NCI-H2029 (cell line): ENCODE data around the gene KRT32.
A peak's percentile ranks its signal among the peaks of the same experiment; 100 is the strongest.

ENCODE experiments used
- DNase-seq: peaks from one replicate; lab custom pipeline; 2025; lab: John Stamatoyannopoulos, UW

Gene KRT32

GRCh38 chr17:41492771-41493170 lies 25.6 kb upstream of the KRT32 start:
- DNase-seq: peak; percentile 16

DNA sequence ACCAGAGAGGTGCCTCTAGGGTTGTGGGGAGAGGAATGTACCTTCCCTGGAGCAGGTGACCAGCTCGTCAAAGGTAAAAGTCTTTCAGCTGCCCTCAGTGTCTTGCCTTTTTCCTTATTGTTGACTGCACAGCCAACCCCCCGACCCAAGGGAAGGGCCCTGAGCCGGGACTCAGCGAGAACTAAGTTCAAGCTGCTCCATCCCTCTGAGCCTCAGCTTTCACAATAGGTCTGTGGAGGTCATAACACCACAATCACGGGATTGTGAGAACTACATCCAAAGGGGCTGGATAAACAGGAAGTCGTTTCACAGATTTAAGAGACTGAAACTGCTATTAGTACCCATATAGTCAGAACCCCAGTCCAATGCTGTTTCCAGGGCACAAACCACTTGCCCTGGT lies 25.2 kb upstream of the KRT32 start:
- DNase-seq: no peak

GRCh38 chr17:41491476-41491875 lies 24.3 kb upstream of the KRT32 start:
- DNase-seq: no peak

DNA sequence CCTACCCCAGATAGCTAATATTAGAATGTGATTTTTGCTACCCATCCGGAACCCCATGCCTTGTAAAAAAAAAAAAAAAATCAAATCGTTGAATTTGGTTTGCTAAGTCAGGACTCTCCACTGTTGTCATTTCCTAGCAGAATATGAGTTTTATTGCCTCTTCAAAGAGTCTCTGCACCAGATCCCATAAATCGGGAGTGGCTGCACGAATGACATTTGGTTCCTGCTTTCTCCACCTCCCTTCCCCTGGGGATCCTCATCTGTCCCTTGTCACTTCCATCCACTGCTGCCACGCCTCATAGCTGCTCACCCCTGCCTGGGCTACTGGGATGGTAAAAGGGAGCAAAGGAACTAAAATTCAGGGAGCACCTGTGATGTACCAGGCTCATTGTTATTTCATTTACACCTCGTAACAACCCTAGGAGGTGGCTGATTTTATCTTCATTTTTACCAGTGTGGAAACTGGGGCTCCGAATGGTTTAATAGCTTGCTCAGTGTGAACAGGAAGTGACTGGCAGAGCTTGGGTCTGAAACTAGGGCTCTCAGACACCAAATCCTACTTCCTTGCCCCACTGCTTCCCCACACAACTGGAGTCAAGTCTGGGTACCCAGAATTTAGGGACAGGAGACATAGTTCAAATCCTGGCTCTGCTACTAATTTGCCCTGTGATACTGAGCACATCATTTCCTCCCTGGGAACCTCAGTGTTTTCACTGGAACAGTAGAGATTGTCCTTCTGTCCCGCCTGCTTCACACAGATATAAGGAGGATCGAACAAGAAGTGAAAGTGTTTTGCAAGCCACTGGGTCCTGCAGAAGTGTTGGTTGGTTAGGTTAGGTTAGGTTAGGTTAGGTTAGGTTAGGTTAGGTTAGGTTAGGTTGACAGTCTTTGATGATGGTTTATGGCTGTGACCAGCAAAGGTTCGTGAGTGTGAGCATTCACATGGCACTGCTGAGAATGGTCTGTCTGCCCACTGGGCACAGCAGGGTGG lies 23.1 kb upstream of the KRT32 start:
- no peak for DNase-seq

DNA sequence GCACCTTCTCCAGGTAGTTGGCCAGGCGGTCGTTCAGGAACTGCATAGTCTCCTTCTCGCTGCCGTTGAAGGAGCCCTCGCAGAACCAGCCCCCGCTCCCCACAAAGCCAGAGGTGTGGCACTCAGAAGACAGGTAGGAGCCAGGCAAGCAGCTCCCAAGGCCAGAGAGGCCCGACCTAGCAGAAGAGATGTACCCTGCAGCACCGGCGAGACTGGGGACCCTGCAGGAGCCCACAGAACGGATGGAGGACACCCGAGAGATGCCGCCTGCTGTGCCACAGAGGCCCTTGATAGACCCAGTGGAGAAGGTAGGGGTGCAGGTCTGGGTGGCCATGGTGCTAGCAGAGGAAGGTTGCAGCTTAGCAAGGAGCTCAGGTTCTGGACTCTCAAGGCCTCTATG lies 22.3 kb upstream of the KRT32 start, which contains the start of gene KRT36:
TSS of gene KRT36 (minus strand) at position 380 of the 400 bp plus-strand sequence. CDS start at position 334, 46 bp downstream.
- no peak for DNase-seq

GRCh38 chr17:41486809-41487530 lies 19.8 kb upstream of the KRT32 start:
- DNase-seq: no peak

DNA sequence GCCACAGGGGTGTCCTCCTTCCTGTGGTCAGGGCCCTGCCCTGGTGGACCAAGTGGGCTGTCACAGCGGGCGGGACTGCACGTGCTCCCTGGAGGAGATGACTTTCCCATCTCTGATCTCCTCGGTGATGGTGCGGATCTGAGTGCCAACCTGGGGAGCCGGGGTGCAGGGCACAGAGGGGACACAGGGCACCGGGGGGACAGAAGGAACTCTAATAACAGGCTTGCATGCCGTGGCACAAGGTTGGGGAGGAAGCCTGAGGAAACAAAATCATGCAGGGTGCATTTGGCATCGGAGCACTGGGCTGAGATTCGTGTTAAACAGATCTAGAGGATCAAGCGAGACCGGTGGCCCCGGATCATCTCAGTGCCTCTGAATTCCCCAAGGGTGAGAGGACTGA lies 19.1 kb upstream of the KRT32 start:
- DNase-seq: no peak

DNA sequence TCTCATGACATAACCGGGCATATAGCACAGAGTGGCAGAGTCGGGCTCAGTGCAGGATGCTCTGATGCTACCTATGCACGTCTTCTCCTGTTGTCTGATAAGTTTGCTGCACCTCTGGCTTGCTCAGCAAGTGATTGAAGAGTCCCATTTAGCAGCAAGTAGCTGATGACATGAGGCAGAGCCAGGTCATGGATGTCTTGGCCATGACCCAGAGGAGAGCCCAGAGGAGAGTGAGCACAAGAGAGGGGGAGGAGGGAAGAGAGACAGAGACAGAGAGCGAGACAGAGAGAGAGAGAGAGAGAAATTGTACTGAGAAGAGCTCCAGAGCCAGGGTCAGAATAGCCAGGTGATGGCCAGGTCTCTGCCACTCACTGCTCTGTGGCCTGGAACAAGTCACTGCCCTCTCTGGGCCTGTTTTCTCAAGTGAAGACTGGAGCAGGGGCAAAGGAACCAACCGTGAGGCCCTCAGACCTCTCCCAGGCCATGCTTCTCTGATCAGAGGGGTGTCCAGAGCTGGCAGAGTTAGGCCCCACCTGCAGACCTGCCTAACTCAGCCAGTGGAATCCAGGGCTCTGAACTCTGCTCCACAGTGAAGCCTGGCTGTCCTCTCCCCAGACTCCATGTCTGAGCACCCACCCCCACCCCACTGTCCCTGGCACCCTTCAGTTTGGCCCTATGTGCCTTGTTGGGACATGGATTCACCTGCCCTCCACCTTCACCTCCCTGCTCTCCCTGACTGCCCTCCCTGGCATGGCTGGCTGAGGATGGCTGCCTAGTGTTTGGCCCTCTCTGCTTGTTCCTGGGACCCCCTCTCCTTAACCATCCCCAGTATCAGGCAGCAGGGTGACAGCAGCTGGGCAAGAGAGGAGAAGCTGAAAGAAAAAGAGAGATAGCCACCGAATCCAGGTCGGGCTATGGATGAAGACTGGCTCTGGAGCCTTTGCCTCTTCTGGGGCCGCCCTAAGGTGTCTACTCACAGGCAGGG lies 18.0 kb upstream of the KRT32 start:
- no peak for DNase-seq

- no peak for DNase-seq
Measured at GRCh38 chr17:41483991-41484826, 17.0 kb upstream of the KRT32 start.

GRCh38 chr17:41483531-41483930 lies 16.3 kb upstream of the KRT32 start:
- no peak for DNase-seq

DNA sequence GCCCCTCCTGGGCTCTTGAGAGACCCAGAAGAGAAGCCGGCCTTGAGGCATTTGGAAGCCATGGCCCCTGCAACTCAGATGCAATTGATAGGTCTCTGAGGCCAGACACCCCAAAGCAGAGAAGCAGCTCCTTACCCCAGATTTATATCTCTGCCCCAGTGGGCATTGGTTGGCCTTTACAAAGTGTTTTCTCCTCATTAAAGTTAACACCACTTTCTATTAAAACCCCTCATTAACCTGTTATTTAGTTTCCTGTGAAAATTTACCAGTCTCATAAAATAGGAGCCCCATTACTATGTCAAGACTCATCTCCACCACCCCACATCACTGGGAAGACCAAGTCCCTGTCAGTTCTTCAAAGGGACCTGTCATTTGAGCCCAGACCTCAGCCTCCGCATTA lies 13.8 kb upstream of the KRT32 start, which contains the start of gene KRT35:
TSS of gene KRT35 (minus strand) at position 116 of the 400 bp plus-strand sequence. CDS start at position 62, 54 bp downstream.
- no peak for DNase-seq

DNA sequence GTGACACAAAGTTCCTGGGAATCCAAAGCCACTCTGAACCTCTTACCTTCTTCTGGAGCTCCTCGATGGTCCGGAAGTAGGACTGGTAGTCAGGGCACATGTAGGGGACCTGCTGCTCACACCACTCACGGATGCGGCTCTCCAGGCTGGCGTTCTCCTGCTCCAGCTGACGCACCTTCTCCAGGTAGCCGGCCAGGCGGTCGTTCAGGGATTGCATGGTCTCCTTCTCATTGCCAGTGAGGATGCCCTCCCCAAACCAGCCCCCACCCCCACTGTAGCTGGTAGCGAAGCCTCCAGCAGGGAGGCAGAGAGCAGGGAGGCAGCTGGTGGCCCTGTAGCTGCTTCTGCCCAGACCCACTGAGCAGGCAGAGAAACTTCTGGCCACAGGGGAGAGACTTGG lies 13.4 kb upstream of the KRT32 start:
- no peak for DNase-seq

DNA sequence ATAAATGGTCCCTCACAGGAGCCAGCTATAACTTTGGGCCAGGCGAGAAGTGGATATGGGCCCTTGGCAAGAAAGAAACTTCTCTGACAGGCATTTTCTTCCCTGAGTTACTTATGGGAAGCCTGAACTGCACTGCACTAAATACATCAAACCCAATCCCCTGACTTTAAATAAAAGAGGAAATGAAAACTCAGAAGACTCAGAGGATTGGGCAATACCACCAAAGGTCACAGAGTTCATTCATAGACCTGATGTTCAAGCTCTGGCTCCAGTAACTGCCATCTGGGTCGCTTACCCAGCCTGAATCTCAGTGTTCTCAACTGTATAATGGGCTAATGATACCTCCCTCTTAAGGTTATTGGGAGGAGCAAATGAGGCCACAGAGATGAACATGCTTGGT lies 12.9 kb upstream of the KRT32 start:
- DNase-seq: no peak

DNA sequence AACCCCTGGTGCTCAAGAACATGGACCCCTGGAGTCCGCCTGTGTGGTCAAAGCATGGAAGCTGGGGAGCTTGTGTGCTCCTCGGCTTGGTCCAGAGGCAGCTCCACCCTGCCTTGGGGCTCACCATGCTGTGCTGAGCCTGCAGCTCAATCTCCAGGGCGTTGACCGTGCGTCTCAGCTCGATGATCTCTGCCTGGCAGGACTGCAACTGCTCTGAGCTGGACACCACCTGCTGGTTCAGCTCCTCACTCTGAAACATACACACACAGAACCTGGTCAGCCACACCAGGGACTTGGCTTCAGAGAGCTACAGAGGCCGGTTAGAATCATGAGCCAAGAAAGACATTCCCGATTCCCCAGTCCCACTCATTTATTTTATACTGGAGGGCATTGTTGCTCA lies 11.1 kb upstream of the KRT32 start:
- DNase-seq: no peak

GRCh38 chr17:41476866-41477815 lies 10.0 kb upstream of the KRT32 start:
- no peak for DNase-seq

DNA sequence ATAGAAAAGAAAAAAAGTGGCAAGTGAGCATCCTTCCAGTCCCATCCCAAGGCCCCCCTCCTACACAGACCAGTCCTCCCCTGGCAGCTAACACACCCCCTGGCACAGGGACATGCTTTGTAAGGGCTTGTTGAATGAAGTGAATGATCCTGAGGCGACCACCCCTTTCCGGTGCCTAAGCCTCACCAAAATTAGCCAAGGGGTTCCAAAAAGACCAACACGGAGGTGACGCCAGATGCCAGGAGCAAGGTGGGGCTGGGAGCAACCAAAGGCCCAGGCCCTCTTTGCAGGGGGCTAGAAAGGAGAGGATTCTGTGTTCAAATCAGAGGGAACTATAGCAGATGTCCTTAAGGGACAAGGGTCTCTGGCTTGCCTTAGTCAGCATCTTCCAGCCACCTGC lies 8.2 kb upstream of the KRT32 start:
- DNase-seq: no peak

DNA sequence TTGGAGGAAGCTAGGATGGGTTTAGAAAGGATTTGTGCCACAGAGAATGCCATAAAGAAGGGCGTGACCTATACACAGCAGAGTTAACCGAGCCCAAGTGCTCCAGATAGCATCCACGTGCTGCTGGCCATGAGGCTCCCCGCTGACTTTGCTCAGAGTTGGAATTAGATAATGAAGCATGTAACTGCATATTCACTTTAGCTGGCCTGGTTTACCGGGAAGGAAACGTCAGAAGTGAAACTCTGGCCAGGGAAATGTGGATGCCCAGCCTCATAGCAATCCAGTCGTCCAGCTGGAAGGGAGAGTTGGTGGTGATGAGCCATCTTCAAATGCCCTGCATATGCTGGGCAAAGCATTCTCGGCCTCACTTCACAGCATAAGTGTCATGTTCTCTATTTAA lies 7.7 kb upstream of the KRT32 start:
- no peak for DNase-seq

DNA sequence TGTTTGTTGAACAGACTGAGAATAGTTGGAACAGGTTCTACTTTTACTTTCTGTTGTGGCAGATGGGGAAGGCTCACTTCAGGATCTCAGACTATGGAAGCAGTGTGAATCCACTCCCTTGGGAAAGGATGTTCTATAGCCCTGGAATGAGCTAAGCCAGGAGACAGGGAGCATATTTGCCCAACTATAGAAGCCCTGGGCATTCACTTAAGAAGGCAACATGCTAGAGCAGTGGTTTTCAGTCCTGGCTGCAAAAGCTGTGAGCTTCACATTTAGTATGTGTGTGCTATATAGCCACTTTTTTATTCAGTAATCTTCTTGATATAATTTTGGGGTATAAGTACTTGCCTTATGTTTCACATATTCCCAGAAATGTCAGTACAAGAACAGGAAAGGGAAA lies 1.2 kb upstream of the KRT32 start:
- DNase-seq: no peak

GRCh38 chr17:41467561-41467960 lies 375 bp upstream of the KRT32 start:
- DNase-seq: no peak

DNA sequence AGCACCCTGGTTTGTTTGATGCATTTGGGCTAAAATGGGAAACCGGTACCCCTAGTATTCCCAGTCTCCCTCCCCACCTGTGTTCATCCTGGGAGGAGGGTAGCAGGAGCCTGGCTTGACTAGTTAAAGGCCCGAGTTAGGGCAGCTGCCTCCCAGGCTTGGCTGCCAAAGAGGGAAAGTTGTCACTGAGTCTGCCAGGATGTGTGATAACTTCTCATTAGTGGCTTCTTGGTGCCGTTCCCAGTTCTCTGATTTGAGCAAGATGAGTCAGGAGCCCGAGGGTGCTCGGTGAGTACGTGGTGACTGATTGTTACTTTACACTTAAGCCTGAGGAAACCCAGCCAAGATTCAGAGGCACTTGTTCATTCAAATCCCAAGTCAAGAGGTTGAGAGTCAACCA lies 2.5 kb downstream of the KRT32 start:
- no peak for DNase-seq
